Stimulated activated CD4-positive, alpha-beta T cell treated with anti-CD3 and anti-CD28 coated beads, Interleukin-1b, Interleukin-23, amount 100 ng/mL, for 1 hour (primary cell): ENCODE data around the gene SLC7A4.

Source experiments
- DNase-seq, 2 donors: peaks; one replicate each; pipeline ENCODE4 v3.0.0-alpha.2; 2020; ENCODE audit warnings: low read depth in 2 of 2

Gene SLC7A4

GRCh38 chr22:20998411-20999336 lies 33.7 kb downstream of the SLC7A4 start:
- no peak for DNase-seq

GRCh38 chr22:20997536-20998257 lies 34.7 kb downstream of the SLC7A4 start:
- DNase-seq: no peak

GRCh38 chr22:20996598-20997535 lies 35.5 kb downstream of the SLC7A4 start:
- no peak for DNase-seq

GRCh38 chr22:20996031-20996410 lies 36.3 kb downstream of the SLC7A4 start:
- no peak for DNase-seq

- no peak for DNase-seq
Measured at GRCh38 chr22:20995329-20996030, 36.9 kb downstream of the SLC7A4 start.

- DNase-seq: no peak
Measured at GRCh38 chr22:20994902-20995241, 37.5 kb downstream of the SLC7A4 start.

- DNase-seq: no peak
Measured at GRCh38 chr22:20994128-20994901, 38.0 kb downstream of the SLC7A4 start.

- no peak for DNase-seq
Measured at GRCh38 chr22:20993304-20994127, 38.8 kb downstream of the SLC7A4 start.

- DNase-seq: no peak
Measured at GRCh38 chr22:20992456-20993303, 39.7 kb downstream of the SLC7A4 start.

- no peak for DNase-seq
Measured at GRCh38 chr22:20992056-20992442, 40.3 kb downstream of the SLC7A4 start.

GRCh38 chr22:20991252-20992055 lies 40.9 kb downstream of the SLC7A4 start:
- DNase-seq: no peak

GRCh38 chr22:20990184-20991180 lies 41.9 kb downstream of the SLC7A4 start:
- no peak for DNase-seq

GRCh38 chr22:20989323-20990138 lies 42.8 kb downstream of the SLC7A4 start:
- no peak for DNase-seq

- no peak for DNase-seq
Measured at GRCh38 chr22:20988573-20989322, 43.6 kb downstream of the SLC7A4 start.

GRCh38 chr22:20987375-20987774 lies 45.0 kb downstream of the SLC7A4 start:
- no peak for DNase-seq
